Subcutaneous adipose tissue (tissue), 4 donors: ENCODE results near the gene ESRRB. TPM values are rescaled to one million over a fixed set of nuclear protein-coding genes. Genes with fewer than 3 reads are reported as not detected.

Source experiments
- total RNA-seq, 4 donors: library from RNA; depleted of rRNA; stranded (reverse); fragments of >200 nt; gene quantifications; one replicate each; pipeline ENCODE4 v1.1.0, GENCODE V29; 2016
- TF ChIP-seq, protein P1 (sequence below): fragments of 450-650 bp; IDR thresholded peaks from one replicate; pipeline ENCODE4 v1.5.1; 2016; ENCODE audit warnings: low read depth, mild to moderate bottlenecking, control low read depth, antibody characterized with exemption, moderate library complexity

The ESRRB gene
- total RNA-seq, 4 donors from 2014 or later, result 0.17 TPM; not detected in 3

GRCh38 chr14:76465664-76466063, 89.7 kb downstream of the ESRRB start:
- TF ChIP-seq, protein P1, sequence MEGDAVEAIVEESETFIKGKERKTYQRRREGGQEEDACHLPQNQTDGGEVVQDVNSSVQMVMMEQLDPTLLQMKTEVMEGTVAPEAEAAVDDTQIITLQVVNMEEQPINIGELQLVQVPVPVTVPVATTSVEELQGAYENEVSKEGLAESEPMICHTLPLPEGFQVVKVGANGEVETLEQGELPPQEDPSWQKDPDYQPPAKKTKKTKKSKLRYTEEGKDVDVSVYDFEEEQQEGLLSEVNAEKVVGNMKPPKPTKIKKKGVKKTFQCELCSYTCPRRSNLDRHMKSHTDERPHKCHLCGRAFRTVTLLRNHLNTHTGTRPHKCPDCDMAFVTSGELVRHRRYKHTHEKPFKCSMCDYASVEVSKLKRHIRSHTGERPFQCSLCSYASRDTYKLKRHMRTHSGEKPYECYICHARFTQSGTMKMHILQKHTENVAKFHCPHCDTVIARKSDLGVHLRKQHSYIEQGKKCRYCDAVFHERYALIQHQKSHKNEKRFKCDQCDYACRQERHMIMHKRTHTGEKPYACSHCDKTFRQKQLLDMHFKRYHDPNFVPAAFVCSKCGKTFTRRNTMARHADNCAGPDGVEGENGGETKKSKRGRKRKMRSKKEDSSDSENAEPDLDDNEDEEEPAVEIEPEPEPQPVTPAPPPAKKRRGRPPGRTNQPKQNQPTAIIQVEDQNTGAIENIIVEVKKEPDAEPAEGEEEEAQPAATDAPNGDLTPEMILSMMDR, result no peak

DNA sequence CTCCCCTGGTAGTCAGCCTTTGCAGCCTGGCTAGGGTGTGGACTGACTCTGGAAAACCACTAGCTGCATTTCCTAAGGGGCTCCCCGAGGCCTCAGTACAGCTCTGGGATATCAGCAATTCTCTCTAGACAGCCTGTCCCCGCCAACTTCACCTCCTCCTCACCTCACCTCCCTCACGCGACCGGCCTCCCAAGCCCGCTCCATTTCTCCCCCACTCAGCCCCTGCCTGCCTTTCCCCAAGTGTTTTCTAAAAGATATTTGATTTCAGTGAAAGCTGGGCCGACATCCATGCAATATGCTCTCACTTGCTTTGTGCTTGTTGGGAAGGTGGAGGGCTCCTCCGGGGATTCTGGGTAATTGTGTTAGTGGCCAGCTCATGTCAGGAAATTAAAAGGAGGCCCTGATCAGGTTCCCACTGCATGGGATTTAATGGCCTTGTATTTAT, 91.8 kb downstream of the ESRRB start:
- TF ChIP-seq, protein P1, result no peak

GRCh38 chr14:76472199-76472723, 96.3 kb downstream of the ESRRB start:
- TF ChIP-seq, protein P1, result no peak

DNA sequence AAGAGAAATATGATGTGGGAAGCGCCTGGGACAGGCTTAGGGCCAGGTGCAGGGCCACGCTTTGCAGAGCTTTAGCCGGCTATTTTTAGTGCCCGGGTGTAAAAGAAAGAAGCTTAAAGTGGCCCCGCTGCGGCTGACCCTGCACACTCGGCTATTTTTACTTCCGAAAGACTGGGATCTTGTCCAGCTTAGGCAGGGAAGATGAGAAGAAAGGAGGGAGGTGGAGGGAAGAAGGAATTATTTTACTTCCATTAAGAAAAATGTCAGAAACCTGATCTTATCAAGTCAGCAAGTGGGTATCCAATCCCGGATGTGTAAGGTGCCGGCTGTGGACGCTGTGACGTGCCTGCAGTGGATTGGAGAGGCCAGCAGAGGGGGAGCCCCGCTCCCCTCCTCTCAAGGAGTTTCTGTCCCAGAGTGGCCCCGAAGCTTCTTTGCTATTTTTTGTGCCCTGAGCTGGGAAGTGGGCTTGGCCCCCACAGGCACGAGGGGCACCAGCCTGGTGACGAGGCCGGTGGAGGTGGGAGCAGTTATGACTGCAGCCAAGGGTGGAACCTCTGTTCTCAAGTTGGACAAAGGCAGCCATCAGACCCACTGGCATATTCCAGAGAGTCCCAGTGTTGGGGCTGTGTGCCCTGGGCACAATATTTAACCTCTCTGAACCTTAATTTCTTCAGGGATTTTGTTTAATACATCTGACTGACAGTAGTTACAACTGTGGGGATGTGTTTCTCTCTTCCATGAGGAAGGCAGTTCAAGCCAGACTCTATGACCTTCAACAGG, 97.7 kb downstream of the ESRRB start:
- TF ChIP-seq, protein P1, result no peak

GRCh38 chr14:76480426-76480825, 104.5 kb downstream of the ESRRB start:
- TF ChIP-seq, protein P1, result no peak

- TF ChIP-seq, protein P1, result no peak
These were observed 108.4 kb downstream of the ESRRB start for GRCh38 chr14:76484355-76484754.

DNA sequence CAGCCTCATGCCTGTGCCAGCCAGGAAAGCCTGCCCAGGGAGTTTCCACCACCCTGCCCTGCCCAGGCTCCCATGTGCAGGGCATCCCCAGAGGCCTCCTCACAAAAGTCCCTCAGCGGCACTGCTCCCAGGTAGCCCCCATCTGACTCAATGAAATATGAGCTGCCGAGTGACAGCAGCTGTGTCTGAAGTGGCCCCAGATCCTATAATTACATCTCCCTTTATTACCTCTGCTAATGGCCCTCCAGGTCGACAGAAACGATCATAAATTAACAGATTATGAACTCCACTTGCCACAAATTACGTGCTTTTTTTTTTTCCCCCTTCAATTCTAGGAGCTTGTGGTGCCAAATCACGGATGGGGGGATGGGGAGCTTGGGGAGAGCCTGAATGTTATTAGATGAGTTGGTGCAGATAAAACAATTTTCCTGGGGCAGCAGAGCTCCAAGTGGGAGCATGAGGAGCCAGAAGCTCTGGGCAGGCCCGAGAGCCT, 110.4 kb downstream of the ESRRB start:
- TF ChIP-seq, protein P1, result no peak
